GM19372 (cell line): Measurements from ENCODE around the gene SPATA13.

ENCODE experiments used
- ATAC-seq: cut with Tn5 transposase; IDR thresholded peaks from one replicate; pipeline ENCODE4 v1.9.1; 2021; ENCODE audit warnings: mild to moderate bottlenecking, low read depth, moderate library complexity; ENCODE audit not compliant: unreplicated experiment

The SPATA13 gene

GRCh38 chr13:24243302-24243701 is 82.8 kb downstream of the SPATA13 start:
- no peak for ATAC-seq

GRCh38 chr13:24244802-24245201 is 84.3 kb downstream of the SPATA13 start:
- no peak for ATAC-seq

GRCh38 chr13:24247016-24247415 is 86.5 kb downstream of the SPATA13 start:
- ATAC-seq: no peak

GRCh38 chr13:24249624-24250023 is 89.1 kb downstream of the SPATA13 start:
- ATAC-seq: no peak

GRCh38 chr13:24250376-24251057 is 90.0 kb downstream of the SPATA13 start:
- ATAC-seq: no peak

GRCh38 chr13:24251525-24251924 is 91.0 kb downstream of the SPATA13 start:
- no peak for ATAC-seq

- ATAC-seq: no peak
Observed at GRCh38 chr13:24252136-24252535, 91.6 kb downstream of the SPATA13 start.

- no peak for ATAC-seq
Observed at GRCh38 chr13:24253520-24254145, 93.1 kb downstream of the SPATA13 start.

GRCh38 chr13:24254146-24254841 is 93.8 kb downstream of the SPATA13 start:
- ATAC-seq: no peak

GRCh38 chr13:24257497-24257896 is 97.0 kb downstream of the SPATA13 start:
- no peak for ATAC-seq

GRCh38 chr13:24261566-24261965 is 101.0 kb downstream of the SPATA13 start:
- ATAC-seq: no peak

- ATAC-seq: no peak
Observed at GRCh38 chr13:24263632-24264031, 103.1 kb downstream of the SPATA13 start.

- ATAC-seq: no peak
Observed at GRCh38 chr13:24264976-24265375, 104.5 kb downstream of the SPATA13 start.

GRCh38 chr13:24265453-24265852 is 104.9 kb downstream of the SPATA13 start:
- ATAC-seq: no peak

GRCh38 chr13:24267274-24267673 is 106.8 kb downstream of the SPATA13 start:
- no peak for ATAC-seq

GRCh38 chr13:24267801-24268200 is 107.3 kb downstream of the SPATA13 start:
- ATAC-seq: no peak

GRCh38 chr13:24269821-24270220 is 109.3 kb downstream of the SPATA13 start:
- ATAC-seq: no peak

- ATAC-seq: peak; percentile 45
Observed at GRCh38 chr13:24270639-24271141, 110.2 kb downstream of the SPATA13 start.

GRCh38 chr13:24271231-24271600 is 110.7 kb downstream of the SPATA13 start:
- ATAC-seq: no peak

- ATAC-seq: peak; percentile 47
Observed at GRCh38 chr13:24271601-24272451, 111.3 kb downstream of the SPATA13 start.
